ENCODE results near the gene CAPZB. TPM values are rescaled to one million over a fixed set of nuclear protein-coding genes. Genes with fewer than 3 reads are reported as not detected.

CAPZB gene
- total and polyA plus RNA-seq, 2 donors (not counting 3 experiments of a cell fraction or from before 2014, with no cell fraction given), result 196 to 347 TPM

DNA sequence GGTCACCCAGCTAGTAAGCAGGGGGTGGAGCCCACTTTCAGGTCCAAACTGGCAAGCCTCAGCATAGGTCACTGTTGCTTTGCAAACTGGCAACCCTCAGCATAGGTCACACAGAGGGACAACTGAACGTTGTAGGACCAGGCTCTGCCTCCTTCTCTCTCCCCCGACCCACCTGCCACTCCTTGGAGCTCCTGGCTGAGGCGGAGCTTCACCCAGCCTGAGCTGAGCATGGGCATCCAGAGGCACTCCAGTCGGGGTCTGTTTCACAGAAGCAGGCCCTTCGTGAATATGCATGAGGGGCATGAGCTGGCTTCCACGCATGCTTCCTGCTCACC, 24.2 kb downstream of the CAPZB start:
- Histone ChIP-seq H3K9me3 (replicated peaks; ENCODE audit: control insufficient read depth, insufficient read depth, low read length) (no peaks in the 10 kb centered on the region), H3K36me3 (ENCODE audit: control insufficient read depth in 2 of 2, extremely low read depth in 1 of 2, insufficient read depth in 2 of 2, low read length in 2 of 2) (peaks cover 2 to 4% of the 10 kb centered on the region in 2 experiments), H3K4me2 (ENCODE audit: insufficient read depth, low read length) (no peak overlapping the region), H3K9me1 (replicated peaks; ENCODE audit: control insufficient read depth, extremely low read depth, insufficient read depth, low read length) (no peaks in the 10 kb centered on the region), H3K27me3 (ENCODE audit: control insufficient read depth in 2 of 2, insufficient read depth in 2 of 2, low read length in 2 of 2) (no peaks in the 10 kb centered on the region), H3K9ac (replicated peaks; ENCODE audit: extremely low read depth, insufficient read depth, low read length) (no peak overlapping the region), H3K27ac (ENCODE audit: insufficient read depth, low read depth, low read length) (no peak overlapping the region), H2AFZ (ENCODE audit: low read depth, low read length) (no peak overlapping the region), H3K4me1 (ENCODE audit: control insufficient read depth, extremely low read depth, insufficient read depth, low read length) (peaks cover 29% of the 10 kb centered on the region), H3K79me2 (ENCODE audit: control insufficient read depth, insufficient read depth, low read length) (peaks cover 84% of the 10 kb centered on the region), H3K4me3 (replicated peaks in 1 of 3; ENCODE audit: insufficient read depth in 1 of 3, low read depth in 1 of 3, low read length in 3 of 3) (no peak overlapping the region), H4K20me1 (replicated peaks; ENCODE audit: control insufficient read depth, extremely low read depth, insufficient read depth, low read length) (peaks cover 17% of the 10 kb centered on the region)
- dilution Hi-C loops (cut with MboI; ENCODE audit: extremely low pct_ligation_motif_present, low sequenced_read_pairs) (no loop called here), intact Hi-C loops (cut with micrococcal nuclease) (no loop called here)
- ChIA-PET POLR2A (no interaction called here), CTCF (no interaction called here)
- FAIRE-seq (no peak), DNase-seq (ENCODE audit: low read depth, low spot score) (no peak)
- TF ChIP-seq, protein P1, sequence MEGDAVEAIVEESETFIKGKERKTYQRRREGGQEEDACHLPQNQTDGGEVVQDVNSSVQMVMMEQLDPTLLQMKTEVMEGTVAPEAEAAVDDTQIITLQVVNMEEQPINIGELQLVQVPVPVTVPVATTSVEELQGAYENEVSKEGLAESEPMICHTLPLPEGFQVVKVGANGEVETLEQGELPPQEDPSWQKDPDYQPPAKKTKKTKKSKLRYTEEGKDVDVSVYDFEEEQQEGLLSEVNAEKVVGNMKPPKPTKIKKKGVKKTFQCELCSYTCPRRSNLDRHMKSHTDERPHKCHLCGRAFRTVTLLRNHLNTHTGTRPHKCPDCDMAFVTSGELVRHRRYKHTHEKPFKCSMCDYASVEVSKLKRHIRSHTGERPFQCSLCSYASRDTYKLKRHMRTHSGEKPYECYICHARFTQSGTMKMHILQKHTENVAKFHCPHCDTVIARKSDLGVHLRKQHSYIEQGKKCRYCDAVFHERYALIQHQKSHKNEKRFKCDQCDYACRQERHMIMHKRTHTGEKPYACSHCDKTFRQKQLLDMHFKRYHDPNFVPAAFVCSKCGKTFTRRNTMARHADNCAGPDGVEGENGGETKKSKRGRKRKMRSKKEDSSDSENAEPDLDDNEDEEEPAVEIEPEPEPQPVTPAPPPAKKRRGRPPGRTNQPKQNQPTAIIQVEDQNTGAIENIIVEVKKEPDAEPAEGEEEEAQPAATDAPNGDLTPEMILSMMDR (IDR thresholded peaks at IDR 0.05; ENCODE audit: extremely low read depth in 1 of 2, insufficient read depth in 1 of 2, low read depth in 1 of 2, low read length in 2 of 2), result no peak
- no peak for TF ChIP-seq MYC (IDR thresholded peaks at IDR 0.05; ENCODE audit: low read depth, low read length)
- TF ChIP-seq POLR2AphosphoS5 (IDR thresholded peaks at IDR 0.05; ENCODE audit: insufficient read depth, low read depth, low read length), result no peak
- TF ChIP-seq JUN (IDR thresholded peaks at IDR 0.05; ENCODE audit: borderline replicate concordance, insufficient read depth, insufficient read length, low read depth), result no peak
- no peak for TF ChIP-seq POLR2A (IDR thresholded peaks at IDR 0.05; ENCODE audit: low read depth, low read length)
- TF ChIP-seq, protein P2, sequence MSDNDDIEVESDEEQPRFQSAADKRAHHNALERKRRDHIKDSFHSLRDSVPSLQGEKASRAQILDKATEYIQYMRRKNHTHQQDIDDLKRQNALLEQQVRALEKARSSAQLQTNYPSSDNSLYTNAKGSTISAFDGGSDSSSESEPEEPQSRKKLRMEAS (IDR thresholded peaks at IDR 0.05; ENCODE audit: insufficient read depth, insufficient read length), result no peak
- no peak for TF ChIP-seq FOS (IDR thresholded peaks at IDR 0.05; ENCODE audit: borderline replicate concordance, insufficient read depth, low read length)
- no peak for TF ChIP-seq EZH2 (IDR thresholded peaks at IDR 0.05; ENCODE audit: borderline replicate concordance, low read depth, low read length, severe bottlenecking)
- no peak for TF ChIP-seq GATA2 (IDR thresholded peaks at IDR 0.05; ENCODE audit: insufficient read depth, insufficient read length, low read depth, low read length)
- BruUV-seq (replicated peaks), result no TSS peak
